Stimulated activated CD8-positive, alpha-beta memory T cell treated with anti-CD3 and anti-CD28 coated beads, Interleukin-12 subunit alpha, Interleukin-12 subunit beta, amount 100 ng/mL, for 24 hours (primary cell): Measurements from ENCODE around the gene ZNF765.
"Not testable (repeated sequence)": the region's sequence is repeated elsewhere in the genome, so short reads cannot be mapped to it uniquely, and the experiment has no call there.

Experiments used
- DNase-seq: peaks from one replicate; pipeline ENCODE4 v3.0.0-alpha.2; 2020; ENCODE audit errors: extremely low read depth

The ZNF765 gene

GRCh38 chr19:53394974-53395839 is at the start of gene ZNF765:
Gene ZNF765, plus strand, starts transcription at chr19:53395149. Its CDS starts 2,867 bp downstream, at chr19:53398016.
- peak; percentile 95 for DNase-seq

GRCh38 chr19:53355739-53356138 is 39.2 kb upstream of the ZNF765 start:
- no peak for DNase-seq

DNA sequence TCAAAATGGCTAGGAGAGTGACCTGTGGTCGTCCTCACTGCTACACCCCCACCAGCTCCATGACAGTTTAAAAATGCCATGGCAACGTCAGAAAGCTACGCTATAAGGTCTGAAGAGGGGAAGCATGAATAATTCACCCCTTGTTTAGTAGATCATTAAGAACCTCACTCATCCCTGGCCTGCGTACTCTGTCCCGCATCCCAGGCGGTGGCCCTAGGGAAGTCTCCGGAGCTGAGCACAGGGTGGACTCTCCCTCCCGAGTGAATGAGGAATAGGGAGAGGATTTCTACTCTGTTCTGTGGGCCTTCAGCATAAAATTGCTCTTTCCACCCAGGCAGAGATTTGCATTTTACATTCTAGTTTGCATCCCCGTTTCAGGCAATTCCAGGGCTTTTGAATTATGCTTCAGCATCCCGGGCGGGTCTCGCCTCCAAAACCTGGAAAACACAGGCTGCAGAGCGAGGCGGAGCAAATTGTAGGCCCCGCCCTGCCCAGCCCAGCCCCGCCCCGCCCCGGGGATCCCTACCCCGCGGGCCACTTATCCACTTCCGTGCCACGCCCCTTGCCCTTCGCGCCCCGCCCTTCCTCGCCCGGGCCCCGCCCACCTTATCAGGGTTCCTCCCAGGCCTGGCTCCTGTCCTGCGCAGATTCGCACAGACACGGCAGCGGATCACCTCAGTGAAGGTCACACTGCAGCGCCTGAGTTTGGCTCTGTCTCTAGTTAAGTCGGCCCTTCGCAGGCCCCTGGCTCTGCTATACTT is 36.9 kb upstream of the ZNF765 start:
- DNase-seq: no peak

DNA sequence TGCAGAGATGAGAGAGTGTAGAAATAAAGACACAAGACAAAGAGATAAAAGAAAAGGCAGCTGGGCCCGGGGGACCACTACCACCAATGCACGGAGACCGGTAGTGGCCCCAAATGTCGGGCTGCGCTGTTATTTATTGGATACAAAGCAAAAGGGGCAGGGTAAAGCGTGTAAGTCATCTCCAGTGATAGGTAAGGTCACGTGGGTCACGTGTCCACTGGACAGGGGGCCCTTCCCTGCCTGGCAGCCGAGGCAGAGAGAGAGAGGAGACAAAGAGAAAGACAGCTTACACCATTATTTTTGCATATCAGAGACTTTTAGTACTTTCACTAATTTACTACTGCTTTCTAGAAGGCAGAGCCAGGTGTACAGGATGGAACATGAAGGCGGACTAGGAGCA is 34.9 kb upstream of the ZNF765 start:
- not testable (repeated sequence) for DNase-seq

GRCh38 chr19:53365134-53365898 is 29.6 kb upstream of the ZNF765 start, which contains the start of gene ZNF525:
Gene ZNF525, plus strand, starts transcription at chr19:53365705. Its CDS starts 6,577 bp downstream, at chr19:53372282.
- peak; percentile 80 for DNase-seq

- no peak for DNase-seq
These were observed 29.0 kb upstream of the ZNF765 start for GRCh38 chr19:53365899-53366493.

GRCh38 chr19:53372196-53372595 is 22.8 kb upstream of the ZNF765 start:
- no peak for DNase-seq

DNA sequence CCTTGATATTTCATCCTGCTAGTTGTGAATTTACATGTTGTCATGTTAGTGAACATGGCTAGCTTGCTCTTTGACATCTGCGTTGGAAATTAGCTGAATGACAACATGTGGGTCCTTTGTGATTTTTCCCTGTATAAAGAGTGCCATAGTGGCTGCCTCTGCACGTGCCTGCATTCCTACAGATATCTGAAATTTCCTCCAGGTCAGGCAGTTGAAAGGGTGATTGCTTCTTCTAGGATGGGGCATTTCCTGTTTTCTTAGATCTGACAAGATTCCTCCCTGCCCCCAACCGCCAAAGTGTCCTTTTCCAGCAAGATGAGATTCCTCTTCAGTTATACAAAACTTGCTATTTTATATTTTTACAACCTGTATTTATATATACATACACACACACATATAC is 20.7 kb upstream of the ZNF765 start:
- DNase-seq: no peak

GRCh38 chr19:53374743-53375142 is 20.2 kb upstream of the ZNF765 start:
- no peak for DNase-seq

- DNase-seq: no peak
These were observed 13.6 kb upstream of the ZNF765 start for GRCh38 chr19:53381376-53381775.

DNA sequence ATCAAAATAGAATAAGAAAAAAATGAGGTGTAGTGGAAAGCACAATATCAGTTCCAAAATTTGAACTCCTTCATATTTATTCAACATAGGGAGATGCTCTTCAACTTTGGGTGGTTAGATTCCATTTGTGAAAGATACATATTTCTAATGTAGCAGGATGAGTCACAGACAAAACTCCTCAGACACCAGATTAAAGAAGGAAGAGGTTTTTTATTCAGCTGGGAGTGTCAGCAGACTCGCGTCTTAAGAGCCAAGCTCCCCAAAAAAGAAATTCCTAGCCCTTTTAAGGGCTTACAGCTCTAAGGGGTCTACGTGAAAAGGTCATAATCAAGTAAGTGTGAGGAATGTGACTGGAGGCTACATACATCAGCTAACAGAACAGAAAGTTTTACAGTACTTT is 6.8 kb upstream of the ZNF765 start:
- DNase-seq: no peak

DNA sequence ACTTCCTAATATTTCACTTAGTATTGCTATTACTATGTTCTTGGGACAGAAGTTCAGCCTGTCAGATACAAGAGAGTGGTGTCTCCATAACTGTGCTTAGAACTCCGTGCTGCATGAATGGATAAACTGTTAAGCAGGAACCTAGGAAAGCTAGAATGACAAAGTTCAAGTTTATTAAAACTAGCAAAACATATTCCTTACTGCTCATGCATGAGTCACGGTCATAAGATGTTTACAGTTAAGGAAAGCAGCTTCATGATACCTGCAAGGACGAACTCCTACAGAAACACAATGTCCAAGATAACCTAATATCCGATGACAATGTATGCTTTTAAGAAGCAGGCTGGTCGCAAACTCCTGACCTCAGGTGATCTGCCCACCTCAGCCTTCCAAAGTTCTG is 6.0 kb upstream of the ZNF765 start:
- no peak for DNase-seq

DNA sequence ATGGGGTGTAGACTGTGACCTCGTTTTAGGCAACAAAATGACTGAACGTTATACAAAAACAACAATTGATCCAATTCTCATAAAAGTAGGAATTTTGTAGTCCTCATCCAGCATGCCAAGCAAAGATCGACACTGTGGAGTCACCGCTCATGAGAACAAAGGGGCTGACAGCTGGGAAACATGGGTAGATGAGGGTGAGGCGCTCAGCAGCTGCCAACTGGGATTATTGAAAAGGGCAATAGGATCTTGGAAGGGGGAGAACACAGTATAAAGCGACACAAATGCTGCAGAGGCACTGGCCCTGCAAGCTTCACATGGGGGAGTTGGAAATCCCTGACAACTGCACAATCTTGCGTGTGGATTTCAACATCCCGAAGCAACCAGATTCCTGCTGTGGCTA is 5.4 kb upstream of the ZNF765 start:
- no peak for DNase-seq

DNA sequence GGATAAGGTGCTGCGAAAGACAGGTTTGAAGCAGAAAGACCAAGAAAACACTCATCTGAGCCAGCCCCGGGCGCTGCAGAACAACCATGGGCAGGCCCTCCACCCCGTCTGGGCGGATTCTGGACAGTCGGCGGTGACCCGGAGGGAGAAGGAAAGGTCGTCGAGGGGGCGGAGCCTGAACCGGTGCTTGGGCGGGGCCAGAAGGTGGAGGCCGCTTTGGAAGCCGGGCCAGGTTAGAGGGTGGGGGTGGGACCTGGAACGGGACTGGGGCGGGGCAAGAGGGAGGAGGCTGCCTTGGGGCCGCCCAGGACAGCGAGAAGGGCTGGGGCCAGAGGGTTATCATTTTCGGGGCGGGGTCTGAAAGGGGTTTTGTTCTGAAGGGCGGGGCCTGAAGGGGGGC is 5.0 kb upstream of the ZNF765 start:
- DNase-seq: no peak

DNA sequence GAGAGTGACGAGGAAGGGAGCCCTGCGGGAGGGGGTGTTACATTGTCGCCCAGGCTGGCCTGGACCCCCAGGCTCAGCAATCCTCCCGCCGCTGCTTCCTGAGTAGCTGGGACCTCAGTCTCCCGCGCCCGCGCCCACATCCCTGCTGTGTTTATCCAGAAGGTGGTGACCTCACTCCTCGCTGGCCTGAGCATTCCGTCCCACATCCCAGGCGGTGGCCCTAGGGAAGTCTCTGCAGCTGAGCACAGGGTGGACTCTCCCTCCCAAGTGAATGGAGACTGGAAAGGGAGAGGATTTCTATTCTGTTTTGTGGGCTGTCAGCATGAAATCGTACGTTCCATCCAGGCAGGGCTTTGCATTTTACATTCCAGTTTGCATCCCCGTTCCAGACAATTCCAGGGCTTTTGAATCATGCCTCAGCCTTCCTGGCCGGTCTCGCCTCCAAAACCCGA is 401 bp upstream of the ZNF765 start:
- DNase-seq: no peak

- not testable (repeated sequence) for DNase-seq
These were observed 1.0 kb downstream of the ZNF765 start for GRCh38 chr19:53395840-53396524.

DNA sequence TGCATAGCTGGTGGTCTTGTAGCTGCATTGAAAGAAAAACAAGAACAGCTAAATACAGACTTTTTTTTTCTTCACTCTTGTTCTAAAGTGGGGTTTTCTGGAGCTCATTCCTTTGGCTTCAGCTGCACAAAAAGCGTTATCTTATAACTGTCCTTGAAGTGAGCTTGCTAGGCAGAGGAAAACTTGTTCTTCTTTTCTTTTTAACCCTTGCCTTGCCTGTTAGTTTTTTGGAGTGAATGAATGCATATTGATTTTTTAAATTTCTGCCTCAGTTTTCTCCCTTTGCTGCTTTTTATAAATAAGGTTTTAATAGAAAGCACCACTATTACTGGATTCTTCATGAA is 1.5 kb downstream of the ZNF765 start:
- no peak for DNase-seq

DNA sequence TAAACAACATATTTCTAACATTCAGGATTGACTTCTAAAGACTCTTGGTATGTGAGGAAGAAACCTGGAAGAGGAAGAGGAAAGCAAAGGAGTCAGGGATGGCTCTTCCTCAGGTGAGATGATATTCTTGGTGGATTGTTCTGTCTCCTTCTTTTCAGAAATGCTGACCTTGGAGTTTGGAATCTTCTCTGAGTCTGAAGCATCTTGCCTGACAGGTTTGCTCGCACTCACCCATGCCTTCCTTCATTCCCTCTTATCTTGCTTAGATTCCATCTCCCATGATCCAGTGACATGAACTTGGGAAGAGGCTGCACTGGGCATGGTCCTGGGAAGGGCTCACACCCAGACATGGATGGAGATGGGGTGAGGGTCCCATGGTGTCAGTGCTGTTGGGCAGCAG is 3.0 kb downstream of the ZNF765 start:
- not testable (repeated sequence) for DNase-seq

GRCh38 chr19:53409505-53410204 is 14.7 kb downstream of the ZNF765 start:
- DNase-seq: no peak

DNA sequence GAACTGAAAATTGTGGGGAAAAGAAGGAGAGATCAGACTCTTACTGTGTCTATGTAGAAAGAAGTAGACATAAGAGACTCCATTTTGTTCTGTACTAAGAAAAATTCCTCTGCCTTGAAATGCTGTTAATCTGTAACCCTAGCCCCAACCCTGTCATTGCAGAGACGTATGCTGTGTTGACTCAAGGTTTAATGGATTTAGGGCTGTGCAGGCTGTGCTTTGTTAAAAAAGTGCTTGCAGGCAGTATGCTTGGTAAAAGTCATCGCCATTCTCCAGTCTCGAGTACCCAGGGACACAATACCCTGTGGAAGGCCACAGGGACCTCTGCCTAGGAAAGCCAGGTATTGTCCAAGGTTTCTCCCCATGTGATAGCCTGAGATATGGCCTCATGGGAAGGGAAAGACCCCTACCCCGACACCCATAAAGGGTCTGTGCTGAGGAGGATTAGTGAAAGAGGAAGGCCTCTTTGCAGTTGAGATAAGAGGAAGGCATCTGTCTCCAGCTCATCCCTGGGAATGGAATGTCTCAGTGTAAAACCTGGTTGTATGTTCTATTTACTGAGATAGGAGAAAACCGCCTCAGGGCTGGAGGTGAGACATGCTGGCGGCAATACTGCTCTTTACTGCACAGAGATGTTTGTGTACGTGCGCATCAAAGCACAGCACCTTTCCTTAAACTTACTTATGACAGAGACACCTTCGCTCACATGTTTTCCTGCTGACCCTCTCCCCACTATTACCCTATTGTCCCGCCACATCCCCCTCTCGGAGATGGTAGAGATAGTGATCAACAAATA is 25.8 kb downstream of the ZNF765 start:
- DNase-seq: not testable (repeated sequence)
